Immature natural killer cell (primary cell): ENCODE measurements around the gene RBM47. TPM values are rescaled to one million over a fixed set of nuclear protein-coding genes. Genes with fewer than 3 reads are reported as not detected.

ENCODE experiments used
- DNase-seq, 3 donors: peaks; one replicate each; pipeline ENCODE4 v3.0.0; 2022; ENCODE audit warnings: mixed read lengths in 1 of 3
- H3K27ac Mint-ChIP-seq, 6 donors: one replicate each; pipeline ENCODE4 v1.8.0; 2020; ENCODE audit warnings: mixed read lengths in 6 of 6, mild to moderate bottlenecking in 5 of 6, inconsistent platforms in 4 of 6, moderate library complexity in 3 of 6
- H3K27me3 Mint-ChIP-seq, 3 donors: one replicate each; pipeline ENCODE4 v1.8.0; 2020 to 2021; ENCODE audit warnings: low read depth in 3 of 3, mild to moderate bottlenecking in 3 of 3, mixed read lengths in 3 of 3, moderate library complexity in 3 of 3, inconsistent platforms in 1 of 3
- H3K36me3 Mint-ChIP-seq, 3 donors: one replicate each; pipeline ENCODE4 v1.8.0; 2020; ENCODE audit warnings: mixed read lengths in 3 of 3, inconsistent platforms in 2 of 3, mild to moderate bottlenecking in 2 of 3
- H3K4me1 Mint-ChIP-seq, 2 donors: one replicate each; pipeline ENCODE4 v1.8.0; 2020; ENCODE audit warnings: inconsistent platforms in 2 of 2, mild to moderate bottlenecking in 2 of 2, mixed read lengths in 2 of 2, moderate library complexity in 1 of 2
- H3K4me3 Mint-ChIP-seq, 5 donors: one replicate each; pipeline ENCODE4 v1.8.0; 2020; ENCODE audit warnings: mild to moderate bottlenecking in 5 of 5, mixed read lengths in 5 of 5, inconsistent platforms in 3 of 5, moderate library complexity in 3 of 5
- H3K9me3 Mint-ChIP-seq, 6 donors: one replicate each; pipeline ENCODE4 v1.8.0; 2020; ENCODE audit warnings: mild to moderate bottlenecking in 6 of 6, mixed read lengths in 6 of 6, inconsistent platforms in 4 of 6, moderate library complexity in 3 of 6
- polyA plus RNA-seq, 3 donors: library from polyadenylated mRNA; unstranded; fragments of 300-500 nt; fragmentation: Illumina TruSeq; gene quantifications; one replicate each; pipeline ENCODE4 v1.2.3, GENCODE V29; 2021

Gene RBM47
- polyA plus RNA-seq, 3 donors from 2014 or later = 0.24 to 1.9 (median 0.49) TPM

- no peak for DNase-seq
- peaks cover 0 to 1% (median 0%) of the 10 kb centered on the region in 3 donors for H3K27me3 Mint-ChIP-seq
- no peak overlapping the region for H3K4me3 Mint-ChIP-seq
- no peaks in the 10 kb centered on the region for H3K4me1 Mint-ChIP-seq
- no peaks in the 10 kb centered on the region for H3K36me3 Mint-ChIP-seq
- H3K9me3 Mint-ChIP-seq = no peaks in the 10 kb centered on the region
- H3K27ac Mint-ChIP-seq = peak overlapping the region in 1 of 6 donors; percentile 8
Observed at GRCh38 chr4:40594261-40595178, 35.1 kb downstream of the RBM47 start.

GRCh38 chr4:40592034-40592433, 37.6 kb downstream of the RBM47 start:
- Mint-ChIP-seq H3K27me3 (peaks cover 0 to 1% (median 0%) of the 10 kb centered on the region in 3 donors), H3K27ac (no peak overlapping the region), H3K4me3 (no peak overlapping the region), H3K4me1 (no peaks in the 10 kb centered on the region), H3K36me3 (no peaks in the 10 kb centered on the region), H3K9me3 (no peaks in the 10 kb centered on the region)
- DNase-seq = no peak

GRCh38 chr4:40587826-40588225, 41.8 kb downstream of the RBM47 start:
- H3K27me3 Mint-ChIP-seq = peaks cover 0 to 1% (median 0%) of the 10 kb centered on the region in 3 donors
- no peak overlapping the region for H3K27ac Mint-ChIP-seq
- no peaks in the 10 kb centered on the region for H3K4me1 Mint-ChIP-seq
- H3K36me3 Mint-ChIP-seq = no peaks in the 10 kb centered on the region
- H3K4me3 Mint-ChIP-seq = no peak overlapping the region
- DNase-seq = no peak
- no peaks in the 10 kb centered on the region for H3K9me3 Mint-ChIP-seq

- no peaks in the 10 kb centered on the region for H3K4me1 Mint-ChIP-seq
- no peak overlapping the region for H3K27ac Mint-ChIP-seq
- H3K36me3 Mint-ChIP-seq = no peaks in the 10 kb centered on the region
- H3K27me3 Mint-ChIP-seq = peaks cover 0 to 1% (median 0%) of the 10 kb centered on the region in 3 donors
- no peaks in the 10 kb centered on the region for H3K9me3 Mint-ChIP-seq
- H3K4me3 Mint-ChIP-seq = no peak overlapping the region
- no peak for DNase-seq
Observed at GRCh38 chr4:40587351-40587750, 42.3 kb downstream of the RBM47 start.

GRCh38 chr4:40586729-40587128, 42.9 kb downstream of the RBM47 start:
- no peak overlapping the region for H3K4me3 Mint-ChIP-seq
- H3K27me3 Mint-ChIP-seq = peaks cover 0 to 1% (median 0%) of the 10 kb centered on the region in 3 donors
- no peaks in the 10 kb centered on the region for H3K9me3 Mint-ChIP-seq
- H3K27ac Mint-ChIP-seq = no peak overlapping the region
- no peak for DNase-seq
- no peaks in the 10 kb centered on the region for H3K36me3 Mint-ChIP-seq
- H3K4me1 Mint-ChIP-seq = no peaks in the 10 kb centered on the region

- H3K27me3 Mint-ChIP-seq = peaks cover 0 to 1% (median 0%) of the 10 kb centered on the region in 3 donors
- H3K4me3 Mint-ChIP-seq = no peak overlapping the region
Observed at GRCh38 chr4:40586034-40586433, 43.6 kb downstream of the RBM47 start.

GRCh38 chr4:40585201-40585799, 44.4 kb downstream of the RBM47 start:
- no peaks in the 10 kb centered on the region for H3K27me3 Mint-ChIP-seq
- no peaks in the 10 kb centered on the region for H3K36me3 Mint-ChIP-seq
- H3K4me1 Mint-ChIP-seq = no peaks in the 10 kb centered on the region
- no peak overlapping the region for H3K4me3 Mint-ChIP-seq
- H3K27ac Mint-ChIP-seq = no peak overlapping the region
- DNase-seq = no peak
- no peaks in the 10 kb centered on the region for H3K9me3 Mint-ChIP-seq

More at GRCh38 chr4:40586034-40586433, 43.6 kb downstream of the RBM47 start:
- Mint-ChIP-seq H3K9me3 (no peaks in the 10 kb centered on the region), H3K4me1 (no peaks in the 10 kb centered on the region), H3K27ac (no peak overlapping the region), H3K36me3 (no peaks in the 10 kb centered on the region)
- no peak for DNase-seq

GRCh38 chr4:40584517-40585141, 45.0 kb downstream of the RBM47 start:
- Mint-ChIP-seq H3K27ac (no peak overlapping the region), H3K9me3 (no peaks in the 10 kb centered on the region), H3K36me3 (no peaks in the 10 kb centered on the region), H3K4me1 (no peaks in the 10 kb centered on the region), H3K4me3 (no peak overlapping the region), H3K27me3 (no peaks in the 10 kb centered on the region)
- no peak for DNase-seq

GRCh38 chr4:40583850-40584439, 45.7 kb downstream of the RBM47 start:
- no peaks in the 10 kb centered on the region for H3K9me3 Mint-ChIP-seq
- DNase-seq = no peak
- H3K4me1 Mint-ChIP-seq = no peaks in the 10 kb centered on the region
- no peaks in the 10 kb centered on the region for H3K27me3 Mint-ChIP-seq
- no peak overlapping the region for H3K4me3 Mint-ChIP-seq
- no peak overlapping the region for H3K27ac Mint-ChIP-seq
- no peaks in the 10 kb centered on the region for H3K36me3 Mint-ChIP-seq

- Mint-ChIP-seq H3K9me3 (no peaks in the 10 kb centered on the region), H3K27me3 (peaks cover 0 to 4% (median 0%) of the 10 kb centered on the region in 3 donors), H3K27ac (no peak overlapping the region), H3K4me1 (no peaks in the 10 kb centered on the region), H3K36me3 (no peaks in the 10 kb centered on the region), H3K4me3 (no peak overlapping the region)
- no peak for DNase-seq
Observed at GRCh38 chr4:40582413-40582812, 47.3 kb downstream of the RBM47 start.

- H3K36me3 Mint-ChIP-seq = no peaks in the 10 kb centered on the region
- peaks cover 0 to 4% (median 0%) of the 10 kb centered on the region in 3 donors for H3K27me3 Mint-ChIP-seq
- H3K9me3 Mint-ChIP-seq = no peaks in the 10 kb centered on the region
- peaks cover 0 to 4% of the 10 kb centered on the region in 2 donors for H3K4me1 Mint-ChIP-seq
- no peak overlapping the region for H3K27ac Mint-ChIP-seq
- no peak overlapping the region for H3K4me3 Mint-ChIP-seq
- no peak for DNase-seq
Observed at GRCh38 chr4:40581254-40582140, 48.2 kb downstream of the RBM47 start.

GRCh38 chr4:40579983-40580382, 49.7 kb downstream of the RBM47 start:
- Mint-ChIP-seq H3K27me3 (peaks cover 0 to 5% (median 4%) of the 10 kb centered on the region in 3 donors), H3K27ac (no peak overlapping the region), H3K4me1 (peaks cover 0 to 7% of the 10 kb centered on the region in 2 donors), H3K4me3 (no peak overlapping the region), H3K36me3 (no peaks in the 10 kb centered on the region), H3K9me3 (no peaks in the 10 kb centered on the region)
- no peak for DNase-seq
